ENCODE measurements around the gene BNC2. TPM values are rescaled to one million over a fixed set of nuclear protein-coding genes. Genes with fewer than 3 reads are reported as not detected.

The BNC2 gene
- total and polyA plus RNA-seq, 4 donors: 0.96 to 23.2 (median 9.7) TPM

DNA sequence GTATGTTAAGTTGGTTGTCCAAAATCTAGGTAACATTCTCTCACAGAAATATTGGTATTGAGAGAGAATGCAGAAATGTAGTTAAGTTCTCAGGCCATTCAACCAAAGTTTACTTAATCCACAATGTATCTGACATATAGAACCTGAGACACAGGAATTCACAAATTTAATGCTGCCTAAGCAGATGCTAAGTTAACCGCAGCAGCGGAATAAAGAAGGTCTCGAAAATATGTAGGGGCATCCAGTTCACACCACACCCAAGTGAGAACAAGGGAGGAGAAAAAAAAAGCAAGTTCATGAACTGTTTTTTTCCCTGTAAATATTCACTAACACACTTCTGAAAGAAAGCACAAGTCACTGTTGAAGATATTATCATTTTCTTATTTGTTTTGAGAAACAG is 194.0 kb downstream of the BNC2 start:
- no peak for DNase-seq

DNA sequence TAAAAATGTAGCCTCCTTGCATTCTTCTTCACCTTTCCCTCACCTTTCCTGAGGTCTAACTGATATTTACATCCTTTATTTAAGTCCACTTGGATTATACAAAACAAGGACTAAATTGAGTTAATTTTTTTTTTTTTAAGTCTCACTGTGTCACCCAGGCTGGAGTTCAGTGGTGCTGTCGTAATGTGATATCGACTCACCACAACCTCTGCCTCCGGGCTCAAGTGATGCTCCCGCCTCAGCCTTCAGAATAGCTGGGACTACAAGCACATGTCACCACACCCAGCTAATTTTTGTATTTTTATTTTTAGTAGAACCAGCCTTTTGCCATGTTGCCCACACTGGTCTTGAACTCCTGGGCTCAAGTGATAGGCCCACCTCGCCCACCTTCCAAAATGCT is 195.3 kb downstream of the BNC2 start:
- no peak for DNase-seq
- peaks cover 0 to 5% (median 0%) of the 10 kb centered on the region in 5 donors for H3K4me1 ChIP-seq (ENCODE audit: control insufficient read depth in 5 of 5, insufficient read depth in 5 of 5, low read length in 5 of 5)
- peaks cover 0 to 2% (median 0%) of the 10 kb centered on the region in 4 donors for H3K9me3 ChIP-seq (ENCODE audit: control insufficient read depth in 4 of 4, insufficient read depth in 3 of 4, low read length in 3 of 4)
- no peak overlapping the region for H3K27ac ChIP-seq (ENCODE audit: low read depth in 1 of 2, low read length in 1 of 2)
- H3K36me3 ChIP-seq (ENCODE audit: control insufficient read depth in 4 of 4, insufficient read depth in 4 of 4, low read length in 4 of 4): no peaks in the 10 kb centered on the region
- no peaks in the 10 kb centered on the region for H3K27me3 ChIP-seq (ENCODE audit: control insufficient read depth in 3 of 3, insufficient read depth in 3 of 3, low read length in 2 of 3)
- no peak for ATAC-seq (ENCODE audit: insufficient read depth, low FRiP score)
- WGBS, 2 donors: 97% methylated on average over 5 of the region's 5 CpGs
- H3K4me3 ChIP-seq: no peak overlapping the region
- TF ChIP-seq, protein P1, sequence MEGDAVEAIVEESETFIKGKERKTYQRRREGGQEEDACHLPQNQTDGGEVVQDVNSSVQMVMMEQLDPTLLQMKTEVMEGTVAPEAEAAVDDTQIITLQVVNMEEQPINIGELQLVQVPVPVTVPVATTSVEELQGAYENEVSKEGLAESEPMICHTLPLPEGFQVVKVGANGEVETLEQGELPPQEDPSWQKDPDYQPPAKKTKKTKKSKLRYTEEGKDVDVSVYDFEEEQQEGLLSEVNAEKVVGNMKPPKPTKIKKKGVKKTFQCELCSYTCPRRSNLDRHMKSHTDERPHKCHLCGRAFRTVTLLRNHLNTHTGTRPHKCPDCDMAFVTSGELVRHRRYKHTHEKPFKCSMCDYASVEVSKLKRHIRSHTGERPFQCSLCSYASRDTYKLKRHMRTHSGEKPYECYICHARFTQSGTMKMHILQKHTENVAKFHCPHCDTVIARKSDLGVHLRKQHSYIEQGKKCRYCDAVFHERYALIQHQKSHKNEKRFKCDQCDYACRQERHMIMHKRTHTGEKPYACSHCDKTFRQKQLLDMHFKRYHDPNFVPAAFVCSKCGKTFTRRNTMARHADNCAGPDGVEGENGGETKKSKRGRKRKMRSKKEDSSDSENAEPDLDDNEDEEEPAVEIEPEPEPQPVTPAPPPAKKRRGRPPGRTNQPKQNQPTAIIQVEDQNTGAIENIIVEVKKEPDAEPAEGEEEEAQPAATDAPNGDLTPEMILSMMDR (IDR thresholded peaks at IDR 0.05; ENCODE audit: control extremely low read depth, extremely low read depth): no peak
- H3K9ac ChIP-seq (ENCODE audit: insufficient read depth in 1 of 2, low read length in 2 of 2): no peak overlapping the region

More for the DNA sequence above, 194.0 kb downstream of the BNC2 start:
- H3K27me3 ChIP-seq (ENCODE audit: control insufficient read depth in 3 of 3, insufficient read depth in 3 of 3, low read length in 2 of 3): no peaks in the 10 kb centered on the region
- H3K9me3 ChIP-seq (ENCODE audit: control insufficient read depth in 4 of 4, insufficient read depth in 3 of 4, low read length in 3 of 4): peaks cover 0 to 2% (median 0%) of the 10 kb centered on the region in 4 donors
- H3K36me3 ChIP-seq (ENCODE audit: control insufficient read depth in 4 of 4, insufficient read depth in 4 of 4, low read length in 4 of 4): no peaks in the 10 kb centered on the region
- peaks cover 0 to 12% (median 8%) of the 10 kb centered on the region in 5 donors for H3K4me1 ChIP-seq (ENCODE audit: control insufficient read depth in 5 of 5, insufficient read depth in 5 of 5, low read length in 5 of 5)
- TF ChIP-seq, protein P1 (IDR thresholded peaks at IDR 0.05; ENCODE audit: control extremely low read depth, extremely low read depth): no peak
- ATAC-seq (ENCODE audit: insufficient read depth, low FRiP score): no peak
- H3K27ac ChIP-seq (ENCODE audit: low read depth in 1 of 2, low read length in 1 of 2): no peak overlapping the region
- no peak overlapping the region for H3K4me3 ChIP-seq
- H3K9ac ChIP-seq (ENCODE audit: insufficient read depth in 1 of 2, low read length in 2 of 2): no peak overlapping the region
- WGBS, 2 donors: 93 to 99% methylated on average over 3 of the region's 3 CpGs

DNA sequence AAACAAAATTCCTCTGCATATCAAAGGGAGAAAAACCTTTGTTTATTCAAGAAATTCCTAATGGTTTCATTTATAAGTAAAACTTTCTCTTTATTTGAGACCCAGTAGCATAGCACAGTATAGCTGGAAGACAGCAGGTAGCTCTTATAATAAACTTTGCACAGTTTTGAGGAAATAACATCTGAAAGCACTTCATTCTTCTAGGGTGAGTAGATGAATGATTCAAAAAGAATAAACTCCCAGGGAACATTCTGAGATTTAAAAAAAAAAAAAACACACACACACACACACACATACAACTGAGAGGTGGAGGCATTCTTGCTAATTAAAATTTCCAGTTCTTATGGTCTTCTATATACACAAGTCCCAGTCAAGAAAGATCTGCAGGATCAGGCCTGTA is 197.3 kb downstream of the BNC2 start:
- H3K9me3 ChIP-seq (ENCODE audit: control insufficient read depth in 4 of 4, insufficient read depth in 3 of 4, low read length in 3 of 4): no peaks in the 10 kb centered on the region
- no peak overlapping the region for H3K27ac ChIP-seq (ENCODE audit: low read depth in 1 of 2, low read length in 1 of 2)
- H3K36me3 ChIP-seq (ENCODE audit: control insufficient read depth in 4 of 4, insufficient read depth in 4 of 4, low read length in 4 of 4): no peaks in the 10 kb centered on the region
- H3K4me3 ChIP-seq: no peak overlapping the region
- H3K4me1 ChIP-seq (ENCODE audit: control insufficient read depth in 5 of 5, insufficient read depth in 5 of 5, low read length in 5 of 5): no peaks in the 10 kb centered on the region
- ATAC-seq (ENCODE audit: insufficient read depth, low FRiP score) (no peak), DNase-seq (no peak)
- no peak overlapping the region for H3K9ac ChIP-seq (ENCODE audit: insufficient read depth in 1 of 2, low read length in 2 of 2)
- H3K27me3 ChIP-seq (ENCODE audit: control insufficient read depth in 3 of 3, insufficient read depth in 3 of 3, low read length in 2 of 3): no peaks in the 10 kb centered on the region
- TF ChIP-seq, protein P1 (IDR thresholded peaks at IDR 0.05; ENCODE audit: control extremely low read depth, extremely low read depth): no peak

DNA sequence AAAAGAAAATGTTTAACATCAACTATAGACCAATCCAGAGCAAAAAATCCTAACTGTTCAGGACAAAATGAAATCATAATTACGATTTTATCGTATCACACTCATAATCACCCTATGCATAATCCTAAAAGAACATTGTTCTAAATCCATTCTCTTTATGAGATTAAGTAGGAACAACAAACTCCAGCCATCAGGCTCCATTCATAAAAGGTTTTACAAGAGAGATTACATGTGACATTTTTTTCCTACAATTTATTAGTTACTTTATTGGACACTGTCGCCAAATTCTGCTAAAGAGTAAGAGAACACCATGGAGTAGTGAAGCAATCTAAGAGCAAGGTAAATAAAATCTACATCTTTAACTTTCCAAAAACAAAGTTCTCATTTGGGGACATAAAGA is 198.0 kb downstream of the BNC2 start:
- Histone ChIP-seq H3K27ac (ENCODE audit: low read depth in 1 of 2, low read length in 1 of 2) (no peak overlapping the region), H3K9me3 (ENCODE audit: control insufficient read depth in 4 of 4, insufficient read depth in 3 of 4, low read length in 3 of 4) (no peaks in the 10 kb centered on the region), H3K9ac (ENCODE audit: insufficient read depth in 1 of 2, low read length in 2 of 2) (no peak overlapping the region), H3K36me3 (ENCODE audit: control insufficient read depth in 4 of 4, insufficient read depth in 4 of 4, low read length in 4 of 4) (no peaks in the 10 kb centered on the region), H3K4me3 (no peak overlapping the region), H3K4me1 (ENCODE audit: control insufficient read depth in 5 of 5, insufficient read depth in 5 of 5, low read length in 5 of 5) (no peaks in the 10 kb centered on the region), H3K27me3 (ENCODE audit: control insufficient read depth in 3 of 3, insufficient read depth in 3 of 3, low read length in 2 of 3) (no peaks in the 10 kb centered on the region)
- no peak for DNase-seq
- TF ChIP-seq, protein P1 (IDR thresholded peaks at IDR 0.05; ENCODE audit: control extremely low read depth, extremely low read depth): no peak
- no peak for ATAC-seq (ENCODE audit: insufficient read depth, low FRiP score)
- WGBS, 2 donors: 91 to 92% methylated on average over 3 of the region's 3 CpGs
